ENCODE results near the gene OPALIN.

OPALIN gene

GRCh38 chr10:96365571-96365970 is 6.8 kb upstream of the OPALIN start:
- Histone ChIP-seq H3K4me3 (ENCODE audit: low read length in 2 of 2) (no peak overlapping the region), H2BK15ac (ENCODE audit: low read length) (no peak overlapping the region), H4K8ac (ENCODE audit: low read depth, low read length) (no peak overlapping the region), H3K27ac (replicated peaks; ENCODE audit: low read length) (no peak overlapping the region), H2BK12ac (ENCODE audit: low read length) (no peak overlapping the region), H3K18ac (ENCODE audit: low read length) (no peak overlapping the region), H4K91ac (ENCODE audit: low read depth, low read length, poor library complexity) (no peak overlapping the region), H3K9ac (ENCODE audit: low read depth, low read length, poor library complexity) (no peak overlapping the region), H2BK120ac (ENCODE audit: low read depth, low read length) (no peak overlapping the region), H3K27me3 (ENCODE audit: control insufficient read depth in 3 of 3, insufficient read depth in 3 of 3, low read depth in 1 of 3, low read length in 3 of 3) (no peaks in the 10 kb centered on the region), H3K4me1 (ENCODE audit: control insufficient read depth in 2 of 2, insufficient read depth in 1 of 2, low read depth in 1 of 2, low read length in 2 of 2) (peaks cover 0 to 3% of the 10 kb centered on the region in 2 donors), H3K79me1 (ENCODE audit: low read depth, low read length) (no peaks in the 10 kb centered on the region), H3K4me2 (ENCODE audit: insufficient read depth, low read length, poor library complexity, severe bottlenecking) (no peak overlapping the region), H2AK5ac (ENCODE audit: low read depth, low read length) (no peak overlapping the region), H2BK5ac (ENCODE audit: low read length) (no peak overlapping the region), H3K14ac (ENCODE audit: low read length) (no peak overlapping the region), H3K4ac (ENCODE audit: low read length) (no peak overlapping the region), H2AFZ (ENCODE audit: low read length) (no peak overlapping the region), H3K36me3 (replicated peaks in 1 of 2; ENCODE audit: control insufficient read depth in 2 of 2, insufficient read depth in 2 of 2, low read length in 2 of 2) (no peaks in the 10 kb centered on the region), H3K9me3 (replicated peaks in 1 of 2; ENCODE audit: control insufficient read depth in 2 of 2, insufficient read depth in 1 of 2, low read depth in 1 of 2, low read length in 2 of 2) (no peaks in the 10 kb centered on the region), H3K23ac (ENCODE audit: low read depth, low read length, poor library complexity) (no peak overlapping the region)
- DNase-seq (ENCODE audit: low spot score), result no peak
- no CpG with 5 or more reads among the region's 3 CpGs for WGBS, 2 donors (ENCODE audit: extremely low coverage in 2 of 2, insufficient read length in 2 of 2, insufficient replicate concordance in 1 of 2)

GRCh38 chr10:96360766-96361165 is 2.0 kb upstream of the OPALIN start:
- no peaks in the 10 kb centered on the region for H3K79me1 ChIP-seq (ENCODE audit: low read depth, low read length)
- DNase-seq (ENCODE audit: low spot score), result no peak
- no CpG with 5 or more reads among the region's 3 CpGs for WGBS, 2 donors (ENCODE audit: extremely low coverage in 2 of 2, insufficient read length in 2 of 2, insufficient replicate concordance in 1 of 2)
- H3K14ac ChIP-seq (ENCODE audit: low read length), result no peak overlapping the region
- H4K91ac ChIP-seq (ENCODE audit: low read depth, low read length, poor library complexity), result no peak overlapping the region
- H2BK120ac ChIP-seq (ENCODE audit: low read depth, low read length), result no peak overlapping the region
- H2BK12ac ChIP-seq (ENCODE audit: low read length), result no peak overlapping the region
- H3K23ac ChIP-seq (ENCODE audit: low read depth, low read length, poor library complexity), result no peak overlapping the region
- H2AK5ac ChIP-seq (ENCODE audit: low read depth, low read length), result no peak overlapping the region
- no peak overlapping the region for H3K4me2 ChIP-seq (ENCODE audit: insufficient read depth, low read length, poor library complexity, severe bottlenecking)
- H3K36me3 ChIP-seq (replicated peaks in 1 of 2; ENCODE audit: control insufficient read depth in 2 of 2, insufficient read depth in 2 of 2, low read length in 2 of 2), result no peaks in the 10 kb centered on the region
- no peak overlapping the region for H2BK5ac ChIP-seq (ENCODE audit: low read length)
- H4K8ac ChIP-seq (ENCODE audit: low read depth, low read length), result no peak overlapping the region
- H3K9ac ChIP-seq (ENCODE audit: low read depth, low read length, poor library complexity), result no peak overlapping the region
- no peak overlapping the region for H2BK15ac ChIP-seq (ENCODE audit: low read length)
- peaks cover 0 to 9% (median 0%) of the 10 kb centered on the region in 3 experiments for H3K27me3 ChIP-seq (ENCODE audit: control insufficient read depth in 3 of 3, insufficient read depth in 3 of 3, low read depth in 1 of 3, low read length in 3 of 3)
- H3K18ac ChIP-seq (ENCODE audit: low read length), result no peak overlapping the region
- no peak overlapping the region for H3K4ac ChIP-seq (ENCODE audit: low read length)
- no peak overlapping the region for H3K4me3 ChIP-seq (ENCODE audit: low read length in 2 of 2)
- no peak overlapping the region for H2AFZ ChIP-seq (ENCODE audit: low read length)
- H3K4me1 ChIP-seq (ENCODE audit: control insufficient read depth in 2 of 2, insufficient read depth in 1 of 2, low read depth in 1 of 2, low read length in 2 of 2), result peaks cover 0 to 3% of the 10 kb centered on the region in 2 donors
- H3K9me3 ChIP-seq (replicated peaks in 1 of 2; ENCODE audit: control insufficient read depth in 2 of 2, insufficient read depth in 1 of 2, low read depth in 1 of 2, low read length in 2 of 2), result no peaks in the 10 kb centered on the region
- H3K27ac ChIP-seq (replicated peaks; ENCODE audit: low read length), result no peak overlapping the region

GRCh38 chr10:96360331-96360730 is 1.5 kb upstream of the OPALIN start:
- H4K8ac ChIP-seq (ENCODE audit: low read depth, low read length), result no peak overlapping the region
- H3K14ac ChIP-seq (ENCODE audit: low read length), result no peak overlapping the region
- no peaks in the 10 kb centered on the region for H3K79me1 ChIP-seq (ENCODE audit: low read depth, low read length)
- H3K4ac ChIP-seq (ENCODE audit: low read length), result no peak overlapping the region
- H3K4me1 ChIP-seq (ENCODE audit: control insufficient read depth in 2 of 2, insufficient read depth in 1 of 2, low read depth in 1 of 2, low read length in 2 of 2), result peaks cover 0 to 3% of the 10 kb centered on the region in 2 donors
- peaks cover 0 to 9% (median 0%) of the 10 kb centered on the region in 3 experiments for H3K27me3 ChIP-seq (ENCODE audit: control insufficient read depth in 3 of 3, insufficient read depth in 3 of 3, low read depth in 1 of 3, low read length in 3 of 3)
- no peak overlapping the region for H2AFZ ChIP-seq (ENCODE audit: low read length)
- no peak overlapping the region for H3K9ac ChIP-seq (ENCODE audit: low read depth, low read length, poor library complexity)
- no CpG with 5 or more reads among the region's 6 CpGs for WGBS, 2 donors (ENCODE audit: extremely low coverage in 2 of 2, insufficient read length in 2 of 2, insufficient replicate concordance in 1 of 2)
- H2BK5ac ChIP-seq (ENCODE audit: low read length), result no peak overlapping the region
- no peak overlapping the region for H4K91ac ChIP-seq (ENCODE audit: low read depth, low read length, poor library complexity)
- no peak overlapping the region for H3K4me2 ChIP-seq (ENCODE audit: insufficient read depth, low read length, poor library complexity, severe bottlenecking)
- H2BK12ac ChIP-seq (ENCODE audit: low read length), result no peak overlapping the region
- no peak overlapping the region for H3K4me3 ChIP-seq (ENCODE audit: low read length in 2 of 2)
- H3K18ac ChIP-seq (ENCODE audit: low read length), result no peak overlapping the region
- H2AK5ac ChIP-seq (ENCODE audit: low read depth, low read length), result no peak overlapping the region
- no peak overlapping the region for H2BK120ac ChIP-seq (ENCODE audit: low read depth, low read length)
- no peak overlapping the region for H3K27ac ChIP-seq (replicated peaks; ENCODE audit: low read length)
- H3K9me3 ChIP-seq (replicated peaks in 1 of 2; ENCODE audit: control insufficient read depth in 2 of 2, insufficient read depth in 1 of 2, low read depth in 1 of 2, low read length in 2 of 2), result no peaks in the 10 kb centered on the region
- no peak for DNase-seq (ENCODE audit: low spot score)
- H2BK15ac ChIP-seq (ENCODE audit: low read length), result no peak overlapping the region
- no peaks in the 10 kb centered on the region for H3K36me3 ChIP-seq (replicated peaks in 1 of 2; ENCODE audit: control insufficient read depth in 2 of 2, insufficient read depth in 2 of 2, low read length in 2 of 2)
- no peak overlapping the region for H3K23ac ChIP-seq (ENCODE audit: low read depth, low read length, poor library complexity)

- H2BK15ac ChIP-seq (ENCODE audit: low read length), result no peak overlapping the region
These were observed 814 bp upstream of the OPALIN start for GRCh38 chr10:96359616-96360015.

More at GRCh38 chr10:96359616-96360015, 814 bp upstream of the OPALIN start:
- no peak overlapping the region for H3K14ac ChIP-seq (ENCODE audit: low read length)
- H4K8ac ChIP-seq (ENCODE audit: low read depth, low read length), result no peak overlapping the region
- no peak overlapping the region for H3K27ac ChIP-seq (replicated peaks; ENCODE audit: low read length)
- no peak overlapping the region for H3K9ac ChIP-seq (ENCODE audit: low read depth, low read length, poor library complexity)
- no peak overlapping the region for H3K4me2 ChIP-seq (ENCODE audit: insufficient read depth, low read length, poor library complexity, severe bottlenecking)
- no peaks in the 10 kb centered on the region for H3K79me1 ChIP-seq (ENCODE audit: low read depth, low read length)
- no peak overlapping the region for H2BK120ac ChIP-seq (ENCODE audit: low read depth, low read length)
- peaks cover 0 to 9% (median 0%) of the 10 kb centered on the region in 3 experiments for H3K27me3 ChIP-seq (ENCODE audit: control insufficient read depth in 3 of 3, insufficient read depth in 3 of 3, low read depth in 1 of 3, low read length in 3 of 3)
- no peak overlapping the region for H3K23ac ChIP-seq (ENCODE audit: low read depth, low read length, poor library complexity)
- H3K4me1 ChIP-seq (ENCODE audit: control insufficient read depth in 2 of 2, insufficient read depth in 1 of 2, low read depth in 1 of 2, low read length in 2 of 2), result peaks cover 0 to 3% of the 10 kb centered on the region in 2 donors
- WGBS, 2 donors (ENCODE audit: extremely low coverage in 2 of 2, insufficient read length in 2 of 2, insufficient replicate concordance in 1 of 2), result no CpG with 5 or more reads among the region's 6 CpGs
- H3K36me3 ChIP-seq (replicated peaks in 1 of 2; ENCODE audit: control insufficient read depth in 2 of 2, insufficient read depth in 2 of 2, low read length in 2 of 2), result no peaks in the 10 kb centered on the region
- H4K91ac ChIP-seq (ENCODE audit: low read depth, low read length, poor library complexity), result no peak overlapping the region
- H2BK5ac ChIP-seq (ENCODE audit: low read length), result no peak overlapping the region
- no peak overlapping the region for H3K18ac ChIP-seq (ENCODE audit: low read length)
- H3K4ac ChIP-seq (ENCODE audit: low read length), result no peak overlapping the region
- H2AFZ ChIP-seq (ENCODE audit: low read length), result no peak overlapping the region
- DNase-seq (ENCODE audit: low spot score), result no peak
- no peak overlapping the region for H2AK5ac ChIP-seq (ENCODE audit: low read depth, low read length)
- no peak overlapping the region for H2BK12ac ChIP-seq (ENCODE audit: low read length)
- no peak overlapping the region for H3K4me3 ChIP-seq (ENCODE audit: low read length in 2 of 2)
- no peaks in the 10 kb centered on the region for H3K9me3 ChIP-seq (replicated peaks in 1 of 2; ENCODE audit: control insufficient read depth in 2 of 2, insufficient read depth in 1 of 2, low read depth in 1 of 2, low read length in 2 of 2)
